GM08714 (cell line): Measurements from ENCODE around the gene TAMM41.

ENCODE experiments used
- H3K4me3 ChIP-seq: fragments of 200-500 bp; sonication (Bioruptor generic); 2 replicates; pipeline ENCODE4 v1.5.1; 2014; ENCODE audit warnings: mild to moderate bottlenecking, low read length, inconsistent platforms
- ZNF274 ChIP-seq: IDR thresholded peaks from 2 replicates; pipeline ENCODE4 v1.6.1; 2012; ENCODE audit warnings: mild to moderate bottlenecking, low read depth, low read length

Gene TAMM41

DNA sequence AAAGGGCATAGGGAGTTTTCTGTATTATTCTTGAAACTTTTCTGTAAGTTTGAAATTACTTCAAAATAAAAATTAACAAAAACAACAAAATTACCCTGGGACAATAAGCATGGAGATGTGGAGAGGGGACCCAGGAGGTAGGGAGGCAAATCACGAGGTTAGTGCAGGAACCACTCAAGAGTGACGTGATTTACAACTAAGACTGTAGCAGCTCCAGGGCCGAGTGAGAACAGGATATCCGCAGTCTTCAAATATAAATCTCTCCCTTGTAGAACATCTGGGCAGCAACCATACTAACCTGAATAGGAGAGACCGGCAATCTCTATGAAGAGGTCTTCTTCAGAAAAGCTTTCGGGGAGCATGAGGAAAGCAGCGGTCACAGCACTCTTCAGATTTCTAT lies 17.3 kb downstream of the TAMM41 start:
- no peak for TF ChIP-seq ZNF274
- H3K4me3 ChIP-seq = no peak overlapping the region

DNA sequence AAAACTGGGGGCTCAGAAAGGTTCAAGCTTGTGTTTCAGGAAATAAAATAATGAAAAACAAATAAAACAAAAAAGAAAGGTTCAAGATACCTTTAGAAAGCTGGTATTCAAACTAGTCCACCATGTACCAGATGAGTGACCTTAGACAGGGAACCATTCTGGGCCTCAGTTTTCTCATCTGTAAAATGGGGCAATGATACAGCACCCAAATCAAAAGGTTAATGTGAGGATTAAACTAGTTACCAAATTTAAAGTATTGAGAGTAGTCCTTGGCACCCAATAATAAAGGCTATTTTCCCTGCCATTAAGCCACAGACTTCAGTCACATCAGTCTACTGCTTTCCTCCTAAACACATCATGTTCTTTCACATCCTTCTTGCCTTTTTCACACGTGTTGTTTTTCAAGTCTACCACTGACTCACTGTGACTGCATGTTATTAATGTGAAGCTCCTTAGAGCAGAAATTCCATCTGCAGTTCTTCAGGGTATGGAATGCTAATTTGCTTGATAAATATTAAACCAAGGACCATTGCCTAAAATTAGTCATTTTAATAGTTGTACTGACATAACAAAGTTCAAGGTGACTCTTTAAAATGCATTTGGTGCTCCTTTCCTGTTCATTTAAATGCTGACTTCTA lies 19.9 kb downstream of the TAMM41 start:
- no peak overlapping the region for H3K4me3 ChIP-seq
- TF ChIP-seq ZNF274 = no peak

DNA sequence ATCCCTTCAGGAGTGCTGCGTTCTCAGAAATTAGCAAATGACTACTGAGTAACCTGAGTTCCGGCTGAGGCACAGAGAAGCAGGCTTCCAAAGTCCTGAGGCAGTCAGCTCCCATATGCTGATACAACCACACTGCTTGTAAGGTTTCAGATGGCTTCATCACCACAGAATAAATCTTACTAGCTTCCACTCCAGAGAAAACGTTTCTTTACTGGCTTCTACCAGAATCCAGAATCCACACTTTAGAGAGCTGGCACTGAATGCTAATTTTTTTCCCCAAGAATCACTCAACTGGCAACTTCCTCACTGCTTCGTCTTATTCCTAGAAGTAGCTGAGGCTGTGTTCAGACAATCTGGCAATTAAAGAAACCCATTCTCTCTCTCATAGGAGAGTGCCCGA lies 21.4 kb downstream of the TAMM41 start:
- H3K4me3 ChIP-seq = no peak overlapping the region
- no peak for TF ChIP-seq ZNF274

DNA sequence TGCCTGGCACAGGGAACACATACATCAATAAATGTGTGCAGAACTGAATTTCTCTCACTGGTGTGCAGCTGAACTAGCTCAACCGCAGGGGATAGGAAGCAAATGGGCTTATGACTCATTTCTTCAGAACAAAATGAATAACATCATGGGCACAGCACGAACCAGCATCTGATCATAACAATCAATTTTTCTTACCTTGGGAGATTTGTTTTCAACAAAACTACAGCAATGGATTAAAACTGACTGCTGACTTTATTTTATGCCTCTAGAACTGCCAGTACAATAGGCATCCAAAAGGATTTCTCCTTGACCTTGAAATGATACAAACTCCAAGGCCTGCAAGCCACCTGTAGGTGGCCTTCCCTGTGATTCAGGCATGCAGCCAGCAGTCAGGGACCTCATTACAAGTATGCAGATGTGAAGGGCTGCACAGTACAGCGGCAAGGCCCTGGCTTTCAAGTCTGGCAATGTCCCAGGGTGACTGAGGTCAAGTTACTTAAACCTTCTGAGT lies 26.1 kb downstream of the TAMM41 start:
- H3K4me3 ChIP-seq = no peak overlapping the region
- no peak for TF ChIP-seq ZNF274

DNA sequence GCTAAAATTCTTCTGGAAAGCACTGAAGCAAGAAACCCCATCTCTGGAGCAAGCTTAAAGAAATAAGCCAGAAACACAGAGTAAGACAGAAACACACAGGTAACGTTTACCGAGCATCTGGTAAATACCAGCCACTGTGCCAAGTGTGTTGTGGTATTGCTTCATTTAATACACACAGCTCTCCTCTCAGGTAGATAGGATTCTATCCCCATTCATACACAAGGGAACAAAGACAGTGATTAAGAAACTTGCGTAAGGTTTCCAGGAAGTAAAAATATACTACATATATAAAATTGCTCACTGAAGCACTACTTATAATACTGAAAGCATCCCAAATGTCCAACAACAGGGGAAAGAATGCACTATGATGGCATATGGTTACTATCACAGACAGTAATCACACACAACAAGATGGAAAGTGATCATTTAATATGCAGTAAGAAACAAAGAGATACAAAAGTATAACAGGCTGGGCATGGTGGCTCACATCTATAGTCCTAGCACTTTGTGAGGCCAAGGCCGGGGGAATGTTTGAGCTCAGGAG lies 27.5 kb downstream of the TAMM41 start:
- no peak for TF ChIP-seq ZNF274
- no peak overlapping the region for H3K4me3 ChIP-seq

DNA sequence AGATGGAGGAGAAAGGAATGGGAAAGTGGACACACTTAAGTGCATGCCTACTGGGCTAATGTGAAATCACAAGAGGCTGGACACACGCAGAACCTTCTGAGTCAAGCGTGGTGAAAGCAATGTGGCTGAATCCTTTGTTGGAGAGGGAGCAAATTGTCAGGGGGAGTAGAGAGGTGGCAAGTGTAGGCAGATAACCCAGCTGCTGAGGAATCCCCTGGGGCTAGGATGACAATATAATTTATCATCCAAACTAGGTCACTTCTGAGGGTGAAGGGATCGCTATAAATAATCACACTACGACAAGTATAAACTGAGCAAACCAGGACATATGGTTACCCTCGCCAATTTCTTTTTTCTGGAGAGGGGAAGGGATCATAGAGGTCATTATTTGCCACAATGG lies 28.7 kb downstream of the TAMM41 start:
- H3K4me3 ChIP-seq = no peak overlapping the region
- TF ChIP-seq ZNF274 = no peak

DNA sequence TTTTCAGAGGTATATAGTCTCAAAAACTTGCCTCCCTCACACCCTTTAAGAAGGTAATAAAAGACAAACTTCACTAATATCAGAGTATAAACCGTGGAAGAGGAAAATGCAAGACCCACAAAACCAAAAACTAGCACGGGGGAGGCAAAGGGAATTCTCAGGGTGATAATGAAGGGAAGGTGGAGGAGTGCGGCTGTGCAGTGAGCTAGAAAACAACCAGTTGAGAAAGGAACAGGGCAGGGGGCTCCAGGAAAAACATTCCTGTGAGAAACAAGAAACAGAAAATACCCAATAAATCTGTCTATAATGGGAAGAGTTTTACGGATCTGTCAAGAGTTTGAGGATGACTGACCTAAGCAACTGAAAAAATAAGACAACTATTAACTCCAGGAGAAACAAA lies 31.6 kb downstream of the TAMM41 start:
- TF ChIP-seq ZNF274 = no peak
- H3K4me3 ChIP-seq = no peak overlapping the region

DNA sequence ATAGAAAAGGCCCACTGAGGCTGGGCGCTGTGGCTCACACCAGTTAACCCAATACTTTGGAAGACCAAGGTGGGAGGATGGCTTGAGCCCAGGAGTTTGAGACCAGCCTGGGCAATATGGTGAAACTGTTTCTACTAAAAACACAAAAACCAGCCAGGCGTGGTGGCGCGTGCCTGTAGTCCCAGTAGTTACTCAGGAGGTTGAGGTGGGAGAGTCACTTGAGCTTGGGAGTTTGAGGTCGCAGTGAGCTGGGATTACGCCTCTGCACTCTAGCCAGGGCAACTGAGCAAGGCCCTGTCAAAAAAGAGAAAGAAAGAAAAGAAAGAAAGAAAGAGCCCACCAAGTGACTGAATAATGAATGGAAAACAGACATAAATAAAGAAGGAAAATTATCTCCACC lies 32.0 kb downstream of the TAMM41 start:
- no peak for TF ChIP-seq ZNF274
- H3K4me3 ChIP-seq = no peak overlapping the region

DNA sequence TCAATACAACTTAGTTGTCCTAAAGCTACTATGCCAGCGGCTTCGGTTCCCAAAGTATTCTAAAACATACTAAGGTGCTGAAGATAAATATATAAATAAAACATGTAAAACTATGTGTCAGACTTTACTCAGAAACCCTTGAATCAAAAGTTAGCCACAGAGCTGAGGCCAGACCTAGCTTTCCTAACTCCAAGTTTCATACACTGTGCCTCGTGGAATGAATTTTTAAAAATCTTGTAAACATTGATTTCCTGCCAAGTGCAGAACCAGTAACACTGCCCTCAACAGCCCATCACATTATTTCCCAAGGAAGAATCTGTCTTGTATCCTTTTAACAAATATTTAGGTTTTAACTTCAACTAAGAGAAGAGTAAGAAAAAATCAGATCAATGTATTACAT lies 36.4 kb downstream of the TAMM41 start:
- H3K4me3 ChIP-seq = no peak overlapping the region
- TF ChIP-seq ZNF274 = no peak

DNA sequence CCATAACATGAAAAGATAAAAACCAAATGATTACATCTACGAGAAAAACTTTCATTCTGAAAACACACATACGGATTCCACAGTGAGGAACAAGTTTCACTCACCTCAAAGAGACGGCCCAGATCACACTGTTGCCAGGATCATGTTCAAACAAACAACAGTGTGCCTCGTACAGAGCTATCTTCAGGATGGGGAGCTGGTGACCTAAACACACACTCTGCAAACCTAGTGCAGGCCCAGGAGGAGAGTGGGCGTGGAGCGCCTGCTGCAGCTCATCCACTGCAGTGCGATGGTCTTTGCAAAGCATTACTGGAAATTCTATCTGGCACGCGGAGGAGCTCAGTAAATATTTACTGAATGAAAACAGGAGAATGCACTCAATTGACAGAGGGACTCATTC lies 38.5 kb downstream of the TAMM41 start:
- no peak for TF ChIP-seq ZNF274
- no peak overlapping the region for H3K4me3 ChIP-seq

DNA sequence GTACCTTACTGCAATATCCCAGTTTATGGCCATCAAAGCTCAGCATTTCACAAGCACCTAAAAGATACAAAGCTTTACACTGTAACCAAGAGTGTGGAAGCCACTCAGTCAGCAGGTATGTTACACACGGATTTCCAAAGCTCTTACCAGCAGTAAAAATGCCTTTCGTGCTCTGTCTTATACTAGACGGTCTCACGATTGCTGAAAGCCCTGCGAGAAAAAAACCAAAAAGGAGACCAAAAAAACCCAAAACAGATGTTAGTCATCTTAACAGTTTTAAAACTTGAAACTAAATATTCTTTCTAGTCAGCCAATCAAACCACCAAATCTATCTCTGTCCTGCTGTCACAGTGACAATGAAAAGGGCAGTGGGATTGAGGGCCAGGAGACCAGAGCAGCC lies 39.0 kb downstream of the TAMM41 start:
- TF ChIP-seq ZNF274 = no peak
- H3K4me3 ChIP-seq = no peak overlapping the region

DNA sequence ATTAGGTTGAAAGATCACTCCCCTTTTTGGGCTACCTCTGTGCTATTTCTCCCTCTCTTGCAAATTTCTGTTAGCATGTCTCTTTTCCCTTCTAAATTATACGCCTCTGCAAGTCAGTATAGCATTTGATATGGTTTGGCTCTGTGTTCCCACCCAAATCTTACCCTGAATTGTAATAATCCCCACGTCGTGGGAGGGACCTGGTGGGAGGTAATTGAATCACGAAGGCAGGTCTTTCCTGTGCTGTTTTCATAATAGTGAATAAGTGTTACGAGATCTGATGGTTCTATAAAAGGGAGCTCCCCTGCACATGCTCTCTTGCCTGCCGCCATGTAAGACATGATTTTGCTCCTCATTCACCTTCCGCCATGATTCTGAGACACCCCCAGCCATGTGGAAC lies 41.0 kb downstream of the TAMM41 start:
- TF ChIP-seq ZNF274 = no peak
- no peak overlapping the region for H3K4me3 ChIP-seq

DNA sequence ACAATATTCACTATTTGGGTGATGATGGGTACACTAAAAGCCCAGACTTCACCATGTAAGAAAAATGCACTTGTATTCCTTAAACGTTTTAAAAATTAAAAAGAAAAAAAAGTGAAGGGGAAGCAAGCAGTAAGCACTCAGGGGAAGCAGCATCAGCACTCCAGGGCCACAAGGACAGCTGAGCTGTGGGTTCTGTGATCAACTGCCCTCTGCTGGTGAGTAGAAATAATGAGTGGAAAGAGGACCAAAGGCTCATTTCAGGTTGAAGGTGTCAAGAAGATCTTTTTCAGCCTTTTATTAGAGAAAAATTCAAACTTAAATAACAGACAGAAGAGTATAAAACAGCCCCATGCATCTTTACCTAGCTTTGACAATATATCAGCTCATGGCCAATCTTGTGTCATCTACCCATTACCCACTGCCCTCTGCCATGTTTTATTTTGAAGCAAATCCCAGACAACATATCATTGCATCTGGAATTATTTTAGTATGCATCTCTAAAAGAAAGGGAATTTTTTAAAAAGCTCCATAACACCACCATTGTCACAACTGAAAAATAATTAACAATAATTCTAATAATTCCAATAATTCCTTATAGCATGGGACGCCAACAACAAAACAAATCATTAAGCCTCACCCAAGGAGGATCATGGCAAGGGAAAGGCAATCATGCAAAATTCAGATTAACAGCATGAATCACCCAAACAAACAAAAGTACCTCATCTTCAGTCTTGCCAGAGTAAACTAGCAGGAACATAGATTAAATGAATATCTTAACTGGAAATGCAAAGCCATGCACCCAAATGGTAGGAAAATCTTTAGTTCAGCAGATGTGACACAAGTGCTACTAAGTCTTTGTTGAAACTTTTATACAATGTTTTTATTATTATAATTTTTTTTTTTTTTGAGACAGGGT lies 42.5 kb downstream of the TAMM41 start:
- H3K4me3 ChIP-seq = no peak overlapping the region
- no peak for TF ChIP-seq ZNF274

DNA sequence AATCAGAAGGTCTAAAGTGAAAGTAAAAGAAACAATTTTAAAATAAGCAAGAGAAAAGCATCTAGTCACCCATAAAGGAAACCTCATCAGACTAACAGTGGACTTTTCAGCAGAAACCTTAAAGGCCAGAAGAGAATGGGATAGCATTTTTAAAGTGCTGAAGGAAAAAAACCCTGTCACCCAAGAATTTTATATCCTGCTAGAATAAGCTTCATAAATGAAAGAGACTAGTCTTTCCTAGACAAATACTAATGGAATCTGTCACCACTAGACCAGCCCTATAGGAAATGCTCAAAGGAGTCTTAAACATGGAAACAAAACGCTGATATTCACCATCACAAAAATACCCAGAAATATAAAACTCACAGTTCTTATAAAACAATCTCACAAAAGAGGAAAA lies 46.9 kb downstream of the TAMM41 start:
- no peak for TF ChIP-seq ZNF274
- H3K4me3 ChIP-seq = no peak overlapping the region

DNA sequence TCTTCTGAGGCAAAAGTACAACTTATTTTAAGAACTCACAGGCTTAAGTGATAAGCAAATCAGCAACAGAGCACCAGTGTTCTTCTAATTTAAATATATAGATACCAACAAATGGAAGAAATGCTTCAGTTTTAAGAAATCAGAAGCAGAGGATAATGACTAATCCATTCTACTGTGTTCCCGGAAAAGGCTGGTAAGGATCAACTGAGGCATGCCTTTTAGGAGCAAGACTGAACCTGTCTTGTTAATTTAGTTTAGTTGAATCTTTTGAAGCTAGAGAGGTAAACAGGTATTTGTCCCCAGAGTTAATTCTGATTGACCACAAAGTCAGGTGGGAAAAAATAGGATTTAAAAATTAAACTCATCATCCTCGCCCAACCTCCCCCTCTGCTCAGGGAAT lies 51.8 kb downstream of the TAMM41 start:
- H3K4me3 ChIP-seq = no peak overlapping the region
- no peak for TF ChIP-seq ZNF274
